Astrocyte (in vitro differentiated cells and primary cell): Measurements from ENCODE around the gene DNAJC27. TPM values are rescaled to one million over a fixed set of nuclear protein-coding genes. Genes with fewer than 3 reads are reported as not detected.

ENCODE experiments used
- DNase-seq: peaks from one replicate; pipeline ENCODE4 v3.0.0-alpha.2; 2010; ENCODE audit warnings: low read depth
- FAIRE-seq: peaks from 2 replicates; lab custom pipeline; 2011; peaks lifted over from hg19 to GRCh38; lab: Jason Lieb, UNC
- H2AFZ ChIP-seq: 2 replicates; pipeline ENCODE4 v1.6.0; 2012; ENCODE audit warnings: low read depth, low read length, inconsistent platforms
- H3K27ac ChIP-seq: 2 replicates; pipeline ENCODE4 v1.5.1; 2011; ENCODE audit warnings: low read depth, low read length, inconsistent platforms
- H3K27me3 ChIP-seq: 2 replicates; pipeline ENCODE4 v1.6.0; 2011; ENCODE audit warnings: low read length, inconsistent platforms; ENCODE audit not compliant: insufficient read depth
- H3K36me3 ChIP-seq: 2 replicates; pipeline ENCODE4 v1.5.1; 2011; ENCODE audit warnings: low read length, inconsistent platforms; ENCODE audit not compliant: insufficient read depth
- H3K4me1 ChIP-seq: 2 replicates; pipeline ENCODE4 v1.5.1; 2011; ENCODE audit warnings: low read length, inconsistent platforms; ENCODE audit not compliant: insufficient read depth
- H3K4me2 ChIP-seq: 2 replicates; pipeline ENCODE4 v1.6.0; 2012; ENCODE audit warnings: low read length, inconsistent platforms
- H3K4me3 ChIP-seq: 2 replicates; pipeline ENCODE4 v1.5.1; 2011; ENCODE audit warnings: low read depth, mild to moderate bottlenecking, low read length, inconsistent platforms; ENCODE audit not compliant: insufficient read depth
- H3K79me2 ChIP-seq: 2 replicates; pipeline ENCODE4 v1.6.0; 2012; ENCODE audit warnings: mild to moderate bottlenecking, low read length, inconsistent platforms; ENCODE audit not compliant: insufficient read depth
- H3K9ac ChIP-seq: 2 replicates; pipeline ENCODE4 v1.6.0; 2012; ENCODE audit warnings: mild to moderate bottlenecking, low read length, inconsistent platforms
- H3K9me3 ChIP-seq: 2 replicates; pipeline ENCODE4 v1.5.1; 2012; ENCODE audit warnings: low read depth, mild to moderate bottlenecking, low read length, inconsistent platforms; ENCODE audit not compliant: insufficient read depth
- H4K20me1 ChIP-seq: 2 replicates; pipeline ENCODE4 v1.6.0; 2012; ENCODE audit warnings: low read length, inconsistent platforms; ENCODE audit not compliant: insufficient read depth
- H3K27ac Mint-ChIP-seq: one replicate; pipeline ENCODE4 v1.8.0; 2021; ENCODE audit warnings: mild to moderate bottlenecking, mixed read lengths; ENCODE audit not compliant: unreplicated experiment
- H3K27me3 Mint-ChIP-seq: one replicate; pipeline ENCODE4 v1.8.0; 2021; ENCODE audit warnings: low read depth, mixed read lengths; ENCODE audit not compliant: unreplicated experiment
- H3K36me3 Mint-ChIP-seq: one replicate; pipeline ENCODE4 v1.8.0; 2021; ENCODE audit warnings: low read depth, mixed read lengths; ENCODE audit not compliant: unreplicated experiment
- H3K4me1 Mint-ChIP-seq: one replicate; pipeline ENCODE4 v1.8.0; 2021; ENCODE audit warnings: low read depth, mixed read lengths; ENCODE audit not compliant: unreplicated experiment
- H3K4me3 Mint-ChIP-seq: one replicate; pipeline ENCODE4 v1.8.0; 2021; ENCODE audit warnings: mild to moderate bottlenecking, moderate library complexity, mixed read lengths; ENCODE audit not compliant: unreplicated experiment
- H3K9me3 Mint-ChIP-seq: one replicate; pipeline ENCODE4 v1.8.0; 2021; ENCODE audit warnings: mild to moderate bottlenecking, mixed read lengths; ENCODE audit not compliant: unreplicated experiment
- CTCF ChIP-seq: IDR thresholded peaks from 2 replicates; pipeline ENCODE4 v1.5.1; 2011; ENCODE audit warnings: low read depth, mild to moderate bottlenecking, inconsistent platforms, low read length, moderate library complexity; ENCODE audit not compliant: insufficient read depth
- EZH2 ChIP-seq: IDR thresholded peaks from 2 replicates; pipeline ENCODE4 v1.6.1; 2012; ENCODE audit warnings: mild to moderate bottlenecking, low read length, inconsistent platforms; ENCODE audit not compliant: insufficient read depth
- total RNA-seq: library from RNA; stranded (reverse); gene quantifications from 2 replicates; pipeline ENCODE4 v1.2.1, GENCODE V29; 2021

The DNAJC27 gene
- total RNA-seq, 1 donor from 2014 or later, result 3.5 TPM

- H3K9me3 Mint-ChIP-seq, result peaks cover 9% of the 10 kb centered on the region
- Histone ChIP-seq H3K27me3 (no peaks in the 10 kb centered on the region), H3K4me1 (no peaks in the 10 kb centered on the region), H4K20me1 (no peaks in the 10 kb centered on the region), H3K4me2 (no peak overlapping the region), H2AFZ (no peak overlapping the region), H3K4me3 (no peak overlapping the region), H3K27ac (no peak overlapping the region), H3K79me2 (no peaks in the 10 kb centered on the region), H3K9me3 (no peaks in the 10 kb centered on the region), H3K9ac (no peak overlapping the region), H3K36me3 (peaks cover 19% of the 10 kb centered on the region)
- H3K27ac Mint-ChIP-seq, result no peak overlapping the region
- H3K27me3 Mint-ChIP-seq, result no peaks in the 10 kb centered on the region
- no peak overlapping the region for H3K4me3 Mint-ChIP-seq
- H3K36me3 Mint-ChIP-seq, result peaks cover 26% of the 10 kb centered on the region
- H3K4me1 Mint-ChIP-seq, result no peaks in the 10 kb centered on the region
- DNase-seq (no peak), FAIRE-seq (no peak)
- no peak for TF ChIP-seq CTCF
Observed at GRCh38 chr2:24959761-24960160, 12.0 kb downstream of the DNAJC27 start.

GRCh38 chr2:24958411-24958935, 13.3 kb downstream of the DNAJC27 start:
- H3K36me3 ChIP-seq, result peaks cover 24% of the 10 kb centered on the region
- no peak overlapping the region for H3K27ac Mint-ChIP-seq

More at GRCh38 chr2:24958411-24958935, 13.3 kb downstream of the DNAJC27 start:
- no peak overlapping the region for H3K4me3 Mint-ChIP-seq
- Histone ChIP-seq H3K9me3 (no peaks in the 10 kb centered on the region), H2AFZ (no peak overlapping the region), H3K9ac (no peak overlapping the region), H3K79me2 (no peaks in the 10 kb centered on the region), H3K27me3 (no peaks in the 10 kb centered on the region), H3K4me3 (no peak overlapping the region), H3K27ac (no peak overlapping the region), H3K4me2 (no peak overlapping the region), H4K20me1 (no peaks in the 10 kb centered on the region), H3K4me1 (no peaks in the 10 kb centered on the region)
- peaks cover 10% of the 10 kb centered on the region for H3K9me3 Mint-ChIP-seq
- peaks cover 33% of the 10 kb centered on the region for H3K36me3 Mint-ChIP-seq
- H3K27me3 Mint-ChIP-seq, result no peaks in the 10 kb centered on the region
- no peak for DNase-seq
- no peaks in the 10 kb centered on the region for H3K4me1 Mint-ChIP-seq
- FAIRE-seq, result no peak
- no peak for TF ChIP-seq CTCF
- no peak for TF ChIP-seq EZH2
